Breast epithelium (tissue), 4 donors: ENCODE measurements around the gene PDE4D. TPM values are rescaled to one million over a fixed set of nuclear protein-coding genes. Genes with fewer than 3 reads are reported as not detected.

Experiments used
- DNase-seq, 2 donors: peaks; one replicate each; pipeline ENCODE4 v3.0.0-alpha.2; 2019; ENCODE audit warnings: low spot score in 2 of 2
- H3K27ac ChIP-seq, 2 donors: fragments of 200-600 bp; sonication (generic) in 1 of 2; one replicate each; pipeline ENCODE4 v1.5.1; 2016 to 2019; ENCODE audit warnings: mild to moderate bottlenecking in 1 of 2
- H3K27me3 ChIP-seq, 2 donors: fragments of 200-600 bp; sonication (generic) in 1 of 2; one replicate each; pipeline versions ENCODE4 v1.5.1 to v1.6.0; 2017 to 2019; ENCODE audit warnings: control low read depth in 1 of 2, mild to moderate bottlenecking in 1 of 2
- H3K36me3 ChIP-seq: fragments of 200-600 bp; one replicate; pipeline ENCODE4 v1.5.1; 2019
- H3K4me1 ChIP-seq, 2 donors: fragments of 200-600 bp; sonication (generic); one replicate each; pipeline ENCODE4 v1.5.1; 2016 to 2019; ENCODE audit warnings: control low read depth in 1 of 2
- H3K4me3 ChIP-seq, 3 donors: fragments of 200-600 bp; sonication (generic); 1 replicate in 2 of 3; 2 replicates in 1 of 3; pipeline ENCODE4 v1.5.1; 2016 to 2019; ENCODE audit warnings: mild to moderate bottlenecking in 3 of 3, moderate library complexity in 2 of 3
- H3K9me3 ChIP-seq, 2 donors: fragments of 200-600 bp; sonication (generic) in 1 of 2; one replicate each; pipeline ENCODE4 v1.5.1; 2016 to 2019; ENCODE audit warnings: control low read depth in 1 of 2
- POLR2A ChIP-seq: fragments of 450-650 bp; IDR thresholded peaks from one replicate; pipeline ENCODE4 v1.6.1; 2016; ENCODE audit warnings: antibody characterized with exemption, mild to moderate bottlenecking, moderate library complexity
- POLR2AphosphoS5 ChIP-seq, 3 donors: sonication (generic); formaldehyde crosslinking; IDR thresholded peaks; one replicate each; pipeline ENCODE4 v1.6.1; 2017; ENCODE audit warnings: antibody characterized with exemption in 3 of 3
- intact Hi-C: fragments of 100-400 bp; cut with DNase I; formaldehyde crosslinking; loops from one replicate; pipeline ENCODE4 v1.15.1; 2023; ENCODE audit warnings: low total_unique reads
- total RNA-seq, 3 donors: library from RNA; depleted of rRNA; stranded (reverse); fragments of >200 nt; gene quantifications; one replicate each; pipeline ENCODE4 v1.1.0, GENCODE V29; 2016
- TF ChIP-seq, protein P1 (sequence below), 3 donors: fragments of 450-650 bp; IDR thresholded peaks; one replicate each; pipeline ENCODE4 v1.5.1; 2016 to 2017; ENCODE audit warnings: antibody characterized with exemption in 3 of 3, mild to moderate bottlenecking in 3 of 3, moderate library complexity in 3 of 3

PDE4D gene
- total RNA-seq, 3 donors from 2014 or later: 14.4 to 37.4 (median 28.2) TPM

GRCh38 chr5:59234236-59234635 lies 659.3 kb downstream of the PDE4D start:
- Histone ChIP-seq H3K4me1 (no peaks in the 10 kb centered on the region), H3K4me3 (no peak overlapping the region), H3K27ac (no peak overlapping the region), H3K9me3 (no peaks in the 10 kb centered on the region), H3K27me3 (no peaks in the 10 kb centered on the region), H3K36me3 (no peaks in the 10 kb centered on the region)
- no peak for DNase-seq
- intact Hi-C loops: no loop called here
- TF ChIP-seq POLR2AphosphoS5 (IDR thresholded peaks at IDR 0.05) (no peak), POLR2A (no peak)
- TF ChIP-seq, protein P1, sequence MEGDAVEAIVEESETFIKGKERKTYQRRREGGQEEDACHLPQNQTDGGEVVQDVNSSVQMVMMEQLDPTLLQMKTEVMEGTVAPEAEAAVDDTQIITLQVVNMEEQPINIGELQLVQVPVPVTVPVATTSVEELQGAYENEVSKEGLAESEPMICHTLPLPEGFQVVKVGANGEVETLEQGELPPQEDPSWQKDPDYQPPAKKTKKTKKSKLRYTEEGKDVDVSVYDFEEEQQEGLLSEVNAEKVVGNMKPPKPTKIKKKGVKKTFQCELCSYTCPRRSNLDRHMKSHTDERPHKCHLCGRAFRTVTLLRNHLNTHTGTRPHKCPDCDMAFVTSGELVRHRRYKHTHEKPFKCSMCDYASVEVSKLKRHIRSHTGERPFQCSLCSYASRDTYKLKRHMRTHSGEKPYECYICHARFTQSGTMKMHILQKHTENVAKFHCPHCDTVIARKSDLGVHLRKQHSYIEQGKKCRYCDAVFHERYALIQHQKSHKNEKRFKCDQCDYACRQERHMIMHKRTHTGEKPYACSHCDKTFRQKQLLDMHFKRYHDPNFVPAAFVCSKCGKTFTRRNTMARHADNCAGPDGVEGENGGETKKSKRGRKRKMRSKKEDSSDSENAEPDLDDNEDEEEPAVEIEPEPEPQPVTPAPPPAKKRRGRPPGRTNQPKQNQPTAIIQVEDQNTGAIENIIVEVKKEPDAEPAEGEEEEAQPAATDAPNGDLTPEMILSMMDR (IDR thresholded peaks at IDR 0.05): no peak

GRCh38 chr5:59231221-59231931 lies 662.1 kb downstream of the PDE4D start:
- H3K4me3 ChIP-seq: no peak overlapping the region
- H3K27ac ChIP-seq: no peak overlapping the region
- DNase-seq: no peak
- intact Hi-C loops: no loop called here
- H3K4me1 ChIP-seq: no peaks in the 10 kb centered on the region
- no peaks in the 10 kb centered on the region for H3K36me3 ChIP-seq
- H3K27me3 ChIP-seq: no peaks in the 10 kb centered on the region
- TF ChIP-seq, protein P1 (IDR thresholded peaks at IDR 0.05): no peak
- TF ChIP-seq POLR2AphosphoS5 (IDR thresholded peaks at IDR 0.05) (no peak), POLR2A (no peak)
- no peaks in the 10 kb centered on the region for H3K9me3 ChIP-seq

- no peak overlapping the region for H3K27ac ChIP-seq
- TF ChIP-seq POLR2A (no peak), POLR2AphosphoS5 (IDR thresholded peaks at IDR 0.05) (no peak)
- TF ChIP-seq, protein P1 (IDR thresholded peaks at IDR 0.05): no peak
- no peaks in the 10 kb centered on the region for H3K36me3 ChIP-seq
- no peak overlapping the region for H3K4me3 ChIP-seq
- no peak for DNase-seq
- no peaks in the 10 kb centered on the region for H3K27me3 ChIP-seq
- no peaks in the 10 kb centered on the region for H3K4me1 ChIP-seq
- intact Hi-C loops: no loop called here
- H3K9me3 ChIP-seq: no peaks in the 10 kb centered on the region
Measured at GRCh38 chr5:59222687-59223511, 670.6 kb downstream of the PDE4D start.

GRCh38 chr5:59221769-59222168 lies 671.8 kb downstream of the PDE4D start:
- Histone ChIP-seq H3K9me3 (no peaks in the 10 kb centered on the region), H3K4me1 (no peaks in the 10 kb centered on the region), H3K27ac (no peak overlapping the region), H3K27me3 (no peaks in the 10 kb centered on the region), H3K36me3 (no peaks in the 10 kb centered on the region), H3K4me3 (no peak overlapping the region)
- no peak for DNase-seq
- intact Hi-C loops: no loop called here
- TF ChIP-seq POLR2AphosphoS5 (IDR thresholded peaks at IDR 0.05): no peak
- no peak for TF ChIP-seq POLR2A
- TF ChIP-seq, protein P1 (IDR thresholded peaks at IDR 0.05): no peak
